Esophagus muscularis mucosa (tissue), 4 donors: ENCODE measurements around the gene MAP2K6.

Experiments used
- EP300 ChIP-seq: sonication (generic); formaldehyde crosslinking; IDR thresholded peaks from one replicate; pipeline ENCODE4 v1.6.1; 2017; ENCODE audit warnings: antibody characterized with exemption
- POLR2A ChIP-seq: fragments of 450-650 bp; IDR thresholded peaks from one replicate; pipeline ENCODE4 v1.6.1; 2017; ENCODE audit warnings: antibody characterized with exemption, moderate library complexity, mild to moderate bottlenecking, low read depth
- POLR2AphosphoS5 ChIP-seq, 2 donors: sonication (generic); formaldehyde crosslinking; IDR thresholded peaks; one replicate each; pipeline ENCODE4 v1.6.1; 2017; ENCODE audit warnings: antibody characterized with exemption in 2 of 2
- TF ChIP-seq, protein P1 (sequence below), 3 experiments: fragments of 200-600 bp in 2 of 3; fragments of 450-650 bp in 1 of 3; sonication (generic) in 2 of 3; IDR thresholded peaks; one replicate each; pipeline ENCODE4 v1.5.1; 2017 to 2019; ENCODE audit warnings: antibody characterized with exemption in 3 of 3, mild to moderate bottlenecking in 2 of 3, moderate library complexity in 1 of 3

GRCh38 chr17:69417545-69418483, 3.3 kb downstream of the MAP2K6 start:
- TF ChIP-seq EP300 (no peak), POLR2AphosphoS5 (IDR thresholded peaks at IDR 0.05) (no peak), POLR2A (no peak)
- TF ChIP-seq, protein P1, sequence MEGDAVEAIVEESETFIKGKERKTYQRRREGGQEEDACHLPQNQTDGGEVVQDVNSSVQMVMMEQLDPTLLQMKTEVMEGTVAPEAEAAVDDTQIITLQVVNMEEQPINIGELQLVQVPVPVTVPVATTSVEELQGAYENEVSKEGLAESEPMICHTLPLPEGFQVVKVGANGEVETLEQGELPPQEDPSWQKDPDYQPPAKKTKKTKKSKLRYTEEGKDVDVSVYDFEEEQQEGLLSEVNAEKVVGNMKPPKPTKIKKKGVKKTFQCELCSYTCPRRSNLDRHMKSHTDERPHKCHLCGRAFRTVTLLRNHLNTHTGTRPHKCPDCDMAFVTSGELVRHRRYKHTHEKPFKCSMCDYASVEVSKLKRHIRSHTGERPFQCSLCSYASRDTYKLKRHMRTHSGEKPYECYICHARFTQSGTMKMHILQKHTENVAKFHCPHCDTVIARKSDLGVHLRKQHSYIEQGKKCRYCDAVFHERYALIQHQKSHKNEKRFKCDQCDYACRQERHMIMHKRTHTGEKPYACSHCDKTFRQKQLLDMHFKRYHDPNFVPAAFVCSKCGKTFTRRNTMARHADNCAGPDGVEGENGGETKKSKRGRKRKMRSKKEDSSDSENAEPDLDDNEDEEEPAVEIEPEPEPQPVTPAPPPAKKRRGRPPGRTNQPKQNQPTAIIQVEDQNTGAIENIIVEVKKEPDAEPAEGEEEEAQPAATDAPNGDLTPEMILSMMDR (IDR thresholded peaks at IDR 0.05): no peak
